ENCODE results near the gene PRRT2.

Gene PRRT2

GRCh38 chr16:29840240-29840639, 28.2 kb downstream of the PRRT2 start:
- peaks cover 58% of the 10 kb centered on the region for H3K36me3 Mint-ChIP-seq
- CTCF ChIA-PET = no interaction called here
- peaks cover 6% of the 10 kb centered on the region for H3K4me1 Mint-ChIP-seq
- DNase-seq = no peak
- H3K27me3 Mint-ChIP-seq = no peaks in the 10 kb centered on the region
- H3K9me3 Mint-ChIP-seq = no peaks in the 10 kb centered on the region
- no peak overlapping the region for H3K4me3 Mint-ChIP-seq
- no peak overlapping the region for H3K27ac Mint-ChIP-seq

- no peaks in the 10 kb centered on the region for H3K27me3 Mint-ChIP-seq
- DNase-seq = no peak
- H3K4me3 Mint-ChIP-seq = no peak overlapping the region
- peaks cover 59% of the 10 kb centered on the region for H3K36me3 Mint-ChIP-seq
- no peak overlapping the region for H3K27ac Mint-ChIP-seq
- peaks cover 6% of the 10 kb centered on the region for H3K4me1 Mint-ChIP-seq
- CTCF ChIA-PET = no interaction called here
- no peaks in the 10 kb centered on the region for H3K9me3 Mint-ChIP-seq
Measured at GRCh38 chr16:29841631-29842030, 29.6 kb downstream of the PRRT2 start.

DNA sequence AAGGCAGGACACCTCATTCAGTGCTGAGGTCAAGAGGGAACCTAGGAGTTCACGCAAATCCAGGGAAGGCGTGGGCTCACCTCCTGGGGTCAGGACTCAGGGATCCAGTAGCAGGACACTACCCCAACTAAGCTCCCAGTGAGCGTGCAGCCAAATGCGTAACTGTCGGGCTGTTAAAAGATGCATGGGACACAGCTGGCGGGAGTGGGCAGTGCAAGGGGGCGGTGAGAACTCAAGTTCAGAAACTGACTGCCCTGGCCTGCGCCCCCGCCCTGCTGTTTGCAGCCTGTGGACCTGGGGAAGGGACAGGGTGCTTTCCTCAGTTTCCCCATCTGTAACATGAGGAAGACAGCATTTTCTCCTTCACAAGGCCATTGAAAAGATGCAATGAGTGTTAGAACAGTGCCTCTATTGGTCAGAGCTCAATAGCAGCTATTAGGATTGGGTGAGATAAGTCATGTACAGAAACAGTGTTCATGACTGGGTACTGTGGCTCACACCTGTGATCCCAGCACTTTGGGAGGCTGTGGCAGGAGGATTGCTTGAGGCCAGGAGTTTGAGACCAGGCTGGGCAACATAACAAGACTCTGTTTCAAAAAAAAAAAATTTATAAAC, 30.8 kb downstream of the PRRT2 start:
- Mint-ChIP-seq H3K9me3 (no peaks in the 10 kb centered on the region), H3K4me3 (no peak overlapping the region), H3K4me1 (peaks cover 6% of the 10 kb centered on the region), H3K27me3 (no peaks in the 10 kb centered on the region), H3K36me3 (peaks cover 55% of the 10 kb centered on the region), H3K27ac (peak overlapping the region; percentile 42)
- DNase-seq = no peak
- CTCF ChIA-PET = interaction anchor here (1.0 to 1.4 kb wide), 3 partner anchors 9 to 35 kb away, joined by 4 to 7 read pairs (median 6); no protein-coding TSS in a partner anchor

GRCh38 chr16:29843931-29844330, 31.9 kb downstream of the PRRT2 start:
- Mint-ChIP-seq H3K27me3 (no peaks in the 10 kb centered on the region), H3K36me3 (peaks cover 62% of the 10 kb centered on the region), H3K4me3 (no peak overlapping the region), H3K27ac (no peak overlapping the region), H3K9me3 (no peaks in the 10 kb centered on the region), H3K4me1 (peaks cover 13% of the 10 kb centered on the region)
- no peak for DNase-seq
- CTCF ChIA-PET = interaction anchor here (1.4 kb wide), 1 partner anchor 36 kb away, joined by 4 read pairs; no protein-coding TSS in a partner anchor

DNA sequence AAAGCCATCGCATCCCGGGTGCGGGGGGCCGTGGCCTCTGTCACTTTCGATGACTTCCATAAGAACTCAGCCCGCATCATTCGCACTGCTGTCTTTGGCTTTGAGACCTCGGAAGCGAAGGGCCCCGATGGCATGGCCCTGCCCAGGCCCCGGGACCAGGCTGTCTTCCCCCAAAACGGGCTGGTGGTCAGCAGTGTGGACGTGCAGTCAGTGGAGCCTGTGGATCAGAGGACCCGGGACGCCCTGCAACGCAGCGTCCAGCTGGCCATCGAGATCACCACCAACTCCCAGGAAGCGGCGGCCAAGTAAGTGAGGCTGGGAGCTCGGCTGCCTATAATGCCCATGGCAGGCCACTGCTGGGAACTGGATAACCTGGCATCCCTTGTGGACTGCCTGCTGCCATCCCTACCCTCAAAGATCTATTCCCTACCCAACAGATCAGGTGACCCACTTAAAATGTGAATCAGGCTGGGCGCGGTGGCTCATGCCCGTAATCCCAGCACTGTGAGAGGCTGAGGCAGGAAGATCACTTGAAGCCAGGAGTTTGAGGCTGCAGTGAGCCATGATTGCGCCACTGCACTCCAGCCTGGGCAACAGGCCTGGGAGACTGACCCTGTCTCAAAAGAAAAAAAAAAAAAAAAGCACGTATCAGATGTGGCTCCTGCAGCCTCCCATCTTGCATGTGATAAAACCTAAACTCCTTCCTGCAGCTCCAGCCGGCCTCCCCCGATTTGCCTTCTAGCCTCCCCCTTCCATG, 32.8 kb downstream of the PRRT2 start:
- peaks cover 59% of the 10 kb centered on the region for H3K36me3 Mint-ChIP-seq

GRCh38 chr16:29845656-29846055, 33.7 kb downstream of the PRRT2 start:
- DNase-seq = no peak
- CTCF ChIA-PET = interaction anchor here (1.0 to 3.9 kb wide), 2 partner anchors 38 to 144 kb away, joined by 3 to 31 read pairs; no protein-coding TSS in a partner anchor
- Mint-ChIP-seq H3K27me3 (no peaks in the 10 kb centered on the region), H3K27ac (no peak overlapping the region), H3K9me3 (no peaks in the 10 kb centered on the region), H3K4me1 (peaks cover 13% of the 10 kb centered on the region), H3K36me3 (peaks cover 53% of the 10 kb centered on the region), H3K4me3 (no peak overlapping the region)

More for the DNA sequence above, 32.8 kb downstream of the PRRT2 start:
- no peaks in the 10 kb centered on the region for H3K9me3 Mint-ChIP-seq
- H3K4me1 Mint-ChIP-seq = peaks cover 13% of the 10 kb centered on the region
- peak overlapping the region; percentile 21 for H3K27ac Mint-ChIP-seq
- CTCF ChIA-PET = interaction anchor here (1.0 kb wide), 1 partner anchor 143 kb away, joined by 3 read pairs; no protein-coding TSS in a partner anchor
- H3K4me3 Mint-ChIP-seq = no peak overlapping the region
- H3K27me3 Mint-ChIP-seq = no peaks in the 10 kb centered on the region
- no peak for DNase-seq

DNA sequence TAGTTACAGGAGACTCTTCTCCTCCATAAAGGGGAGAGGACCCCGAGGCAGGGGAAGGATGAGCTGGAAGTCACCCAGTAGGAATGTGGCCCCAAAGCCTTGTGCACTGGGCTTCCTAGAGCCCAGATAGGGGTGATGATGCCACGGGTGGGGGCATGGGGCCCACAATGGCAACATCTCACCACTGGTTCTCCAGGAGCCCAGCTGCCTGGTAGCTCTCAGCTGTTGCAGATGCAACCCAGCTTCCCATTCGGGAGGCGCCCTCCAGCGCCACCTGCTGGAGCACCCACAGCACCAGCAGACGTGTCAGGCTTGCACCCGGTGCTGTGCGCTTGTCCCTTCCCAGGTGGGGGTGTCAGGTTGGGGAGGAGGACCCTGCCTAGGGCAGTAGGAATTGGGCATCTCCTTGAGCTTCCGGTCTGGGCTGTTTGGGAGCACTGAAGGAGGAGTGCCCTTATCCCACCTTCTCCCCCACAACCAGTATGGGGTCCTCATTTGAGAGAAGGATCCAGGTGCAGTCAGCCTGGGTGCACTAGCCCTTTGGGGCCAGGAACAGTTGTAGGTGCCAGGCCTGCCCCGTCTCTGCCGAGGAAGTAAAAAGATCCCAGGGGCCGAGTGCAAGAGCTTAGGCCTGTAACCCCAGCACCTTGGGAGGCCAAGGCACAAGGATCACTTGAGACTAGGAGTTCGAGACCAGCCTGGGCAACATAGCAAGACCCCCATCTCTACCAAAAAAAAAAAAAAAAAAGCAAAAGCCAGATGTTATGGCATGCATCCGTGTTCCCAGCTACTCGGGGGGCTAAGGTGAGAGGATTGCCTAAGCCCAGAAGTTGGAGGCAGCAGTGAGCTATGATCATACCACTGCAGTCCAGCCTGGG, 36.7 kb downstream of the PRRT2 start:
- no peak overlapping the region for H3K4me3 Mint-ChIP-seq
- H3K27ac Mint-ChIP-seq = no peak overlapping the region
- H3K9me3 Mint-ChIP-seq = no peaks in the 10 kb centered on the region
- CTCF ChIA-PET = interaction anchor here (0.6 to 5.7 kb wide), 27 partner anchors 8 to 206 kb away, joined by 3 to 103 read pairs (median 5); partner anchors contain the start of genes C16orf92, CDIPT, KCTD13 and KIF22
- no peaks in the 10 kb centered on the region for H3K27me3 Mint-ChIP-seq
- H3K36me3 Mint-ChIP-seq = peaks cover 36% of the 10 kb centered on the region
- DNase-seq = peak; percentile 90
- H3K4me1 Mint-ChIP-seq = peaks cover 7% of the 10 kb centered on the region

DNA sequence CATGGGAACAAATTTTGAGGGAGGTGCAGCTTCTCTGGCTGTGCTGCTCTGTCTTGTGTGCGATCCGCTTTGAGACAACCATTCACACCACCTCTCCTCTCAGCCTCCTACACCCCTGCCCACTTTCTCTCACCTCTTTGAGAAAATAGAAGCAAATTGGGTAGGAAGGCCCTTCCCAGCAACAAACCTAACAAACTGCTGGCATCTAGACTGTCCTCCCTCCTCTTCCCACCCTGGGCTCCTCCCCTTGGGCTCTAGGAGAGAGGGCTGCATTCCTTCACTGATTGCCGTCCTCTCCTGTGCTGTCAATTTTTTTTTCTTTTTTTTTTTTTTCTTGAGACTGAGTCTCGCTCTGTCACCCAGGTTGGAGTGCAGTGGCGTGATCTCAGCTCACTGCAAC, 37.5 kb downstream of the PRRT2 start:
- Mint-ChIP-seq H3K27me3 (no peaks in the 10 kb centered on the region), H3K27ac (no peak overlapping the region), H3K36me3 (peaks cover 31% of the 10 kb centered on the region), H3K9me3 (no peaks in the 10 kb centered on the region), H3K4me1 (peaks cover 7% of the 10 kb centered on the region), H3K4me3 (no peak overlapping the region)
- no peak for DNase-seq
- CTCF ChIA-PET = interaction anchor here (0.6 to 5.7 kb wide), 10 partner anchors 9 to 205 kb away, joined by 3 to 103 read pairs (median 14); partner anchors contain the start of genes MVP, PAGR1 and TAOK2

DNA sequence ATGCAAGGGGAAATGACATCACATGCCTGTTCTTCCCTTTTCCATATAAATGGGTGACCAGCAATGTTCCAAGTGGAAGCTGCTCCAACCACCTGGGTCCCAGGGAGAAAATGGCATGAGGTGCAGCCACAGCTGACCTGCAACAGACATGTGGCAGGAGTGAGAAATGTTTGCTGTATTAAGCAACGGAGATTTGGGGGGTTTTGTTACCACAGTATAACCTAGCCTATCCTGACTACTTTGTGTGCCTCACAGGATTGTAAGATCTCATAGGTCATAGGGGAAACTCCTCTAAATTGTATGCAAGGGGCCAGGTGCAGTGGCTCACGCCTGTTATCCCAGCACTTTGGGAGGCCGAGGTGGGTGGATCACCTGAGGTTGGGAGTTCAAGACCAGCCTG, 39.0 kb downstream of the PRRT2 start:
- H3K27ac Mint-ChIP-seq = no peak overlapping the region
- CTCF ChIA-PET = interaction anchor here (5.4 to 5.7 kb wide), 2 partner anchors 32 to 151 kb away, joined by 65 to 103 read pairs; partner anchors contain the start of genes MVP and PAGR1

DNA sequence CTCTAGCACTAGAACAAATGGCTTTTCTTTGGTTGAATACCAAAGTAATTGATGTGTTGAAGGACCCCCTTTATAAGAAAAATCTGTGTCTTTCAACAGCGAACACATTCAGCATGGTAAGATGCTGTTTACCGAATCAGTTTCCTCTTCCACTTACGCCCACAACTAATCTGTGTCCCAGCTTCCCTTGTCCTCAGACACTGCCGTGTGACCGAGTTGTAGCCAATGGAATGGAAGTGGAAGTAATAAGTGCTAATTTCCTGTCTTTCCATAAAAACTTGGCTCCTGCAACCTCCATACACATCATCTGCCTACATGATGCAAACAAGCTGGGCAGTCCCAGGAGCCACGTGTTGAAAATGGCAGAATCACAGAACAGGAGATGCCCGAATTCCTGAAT, 40.7 kb downstream of the PRRT2 start:
- Mint-ChIP-seq H3K27me3 (peaks cover 7% of the 10 kb centered on the region), H3K4me1 (peaks cover 7% of the 10 kb centered on the region), H3K27ac (no peak overlapping the region), H3K9me3 (no peaks in the 10 kb centered on the region), H3K4me3 (no peak overlapping the region), H3K36me3 (peaks cover 18% of the 10 kb centered on the region)
- DNase-seq = no peak
- CTCF ChIA-PET = interaction anchor here (3.3 kb wide), 1 partner anchor 45 kb away, joined by 8 read pairs; no protein-coding TSS in a partner anchor

More for the DNA sequence above, 39.0 kb downstream of the PRRT2 start:
- Mint-ChIP-seq H3K4me1 (peaks cover 7% of the 10 kb centered on the region), H3K4me3 (no peak overlapping the region), H3K36me3 (peaks cover 22% of the 10 kb centered on the region), H3K9me3 (no peaks in the 10 kb centered on the region), H3K27me3 (peaks cover 7% of the 10 kb centered on the region)
- no peak for DNase-seq

DNA sequence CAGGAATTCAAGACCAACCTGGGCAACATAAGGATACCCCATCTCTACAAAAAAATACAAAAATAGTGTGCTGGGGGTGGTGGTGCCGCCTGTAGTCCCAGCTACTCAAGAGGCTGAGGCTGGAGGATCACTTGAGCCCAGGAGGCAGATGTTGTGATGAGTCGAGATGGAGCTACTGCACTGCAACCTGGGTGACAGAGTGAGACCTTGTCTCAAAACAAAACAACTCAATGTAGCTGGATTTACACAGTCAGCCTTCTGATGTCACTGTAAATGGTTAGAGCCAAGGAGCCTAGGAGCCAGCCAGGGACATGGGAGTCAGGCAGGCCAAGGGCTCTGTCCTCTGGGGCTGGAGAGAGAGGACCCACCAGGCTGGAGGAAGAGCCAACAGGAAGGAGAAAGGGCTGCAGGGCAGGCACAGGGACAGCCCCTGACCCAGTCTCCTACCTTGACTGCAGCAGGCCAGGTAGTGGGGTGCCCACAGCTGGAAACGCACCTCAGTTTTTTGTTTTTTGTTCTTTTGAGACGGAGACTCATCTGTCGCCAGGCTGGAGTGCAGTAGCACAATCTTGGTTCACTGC, 42.6 kb downstream of the PRRT2 start:
- CTCF ChIA-PET = interaction anchor here (1.0 to 3.3 kb wide), 2 partner anchors 47 to 64 kb away, joined by 3 to 8 read pairs; partner anchors contain the start of gene KIF22

GRCh38 chr16:29857133-29857760, 45.3 kb downstream of the PRRT2 start:
- Mint-ChIP-seq H3K27me3 (peaks cover 7% of the 10 kb centered on the region), H3K4me3 (no peak overlapping the region), H3K27ac (no peak overlapping the region), H3K4me1 (peaks cover 20% of the 10 kb centered on the region), H3K9me3 (no peaks in the 10 kb centered on the region), H3K36me3 (peaks cover 27% of the 10 kb centered on the region)
- CTCF ChIA-PET = interaction anchor here (0.8 to 2.3 kb wide), 2 partner anchors 8 to 9 kb away, joined by 4 to 7 read pairs; no protein-coding TSS in a partner anchor
- no peak for DNase-seq

More for the DNA sequence above, 42.6 kb downstream of the PRRT2 start:
- Mint-ChIP-seq H3K27ac (peak overlapping the region; percentile 25), H3K27me3 (peaks cover 7% of the 10 kb centered on the region), H3K4me3 (no peak overlapping the region), H3K36me3 (peaks cover 16% of the 10 kb centered on the region), H3K4me1 (no peaks in the 10 kb centered on the region), H3K9me3 (no peaks in the 10 kb centered on the region)
- no peak for DNase-seq
